ENCODE data around the gene ERVW-1.

- no peak for TF ChIP-seq CTCF (conservative IDR thresholded peaks at IDR 0.05)
- TF ChIP-seq ZFX (IDR thresholded peaks at IDR 0.05), result no peak
These were observed 31.2 kb upstream of the ERVW-1 start for GRCh38 chr7:92508946-92509345.

All from C4-2B (cell line).